Omental fat pad (tissue), 4 donors: ENCODE results near the gene AP2A2. TPM values are rescaled to one million over a fixed set of nuclear protein-coding genes. Genes with fewer than 3 reads are reported as not detected.

Experiments used
- ATAC-seq: fragments of 150-250 bp; one replicate; pipeline ENCODE4 v1.9.1; 2016; ENCODE audit warnings: mild to moderate bottlenecking, moderate library complexity; ENCODE audit not compliant: low FRiP score
- DNase-seq: peaks from one replicate; pipeline ENCODE4 v3.0.0-alpha.2; 2019; ENCODE audit warnings: low spot score
- total RNA-seq, 4 donors: library from RNA; depleted of rRNA; stranded (reverse); fragments of >200 nt; gene quantifications; one replicate each; pipeline ENCODE4 v1.1.0, GENCODE V29; 2016
- TF ChIP-seq, protein P1 (sequence below), 3 donors: fragments of 450-650 bp; IDR thresholded peaks; one replicate each; pipeline ENCODE4 v1.5.1; 2016 to 2017; ENCODE audit warnings: antibody characterized with exemption in 3 of 3, mild to moderate bottlenecking in 3 of 3, moderate library complexity in 2 of 3

Gene AP2A2
- total RNA-seq, 4 donors from 2014 or later = 68.4 to 126 (median 99.2) TPM

- TF ChIP-seq, protein P1, sequence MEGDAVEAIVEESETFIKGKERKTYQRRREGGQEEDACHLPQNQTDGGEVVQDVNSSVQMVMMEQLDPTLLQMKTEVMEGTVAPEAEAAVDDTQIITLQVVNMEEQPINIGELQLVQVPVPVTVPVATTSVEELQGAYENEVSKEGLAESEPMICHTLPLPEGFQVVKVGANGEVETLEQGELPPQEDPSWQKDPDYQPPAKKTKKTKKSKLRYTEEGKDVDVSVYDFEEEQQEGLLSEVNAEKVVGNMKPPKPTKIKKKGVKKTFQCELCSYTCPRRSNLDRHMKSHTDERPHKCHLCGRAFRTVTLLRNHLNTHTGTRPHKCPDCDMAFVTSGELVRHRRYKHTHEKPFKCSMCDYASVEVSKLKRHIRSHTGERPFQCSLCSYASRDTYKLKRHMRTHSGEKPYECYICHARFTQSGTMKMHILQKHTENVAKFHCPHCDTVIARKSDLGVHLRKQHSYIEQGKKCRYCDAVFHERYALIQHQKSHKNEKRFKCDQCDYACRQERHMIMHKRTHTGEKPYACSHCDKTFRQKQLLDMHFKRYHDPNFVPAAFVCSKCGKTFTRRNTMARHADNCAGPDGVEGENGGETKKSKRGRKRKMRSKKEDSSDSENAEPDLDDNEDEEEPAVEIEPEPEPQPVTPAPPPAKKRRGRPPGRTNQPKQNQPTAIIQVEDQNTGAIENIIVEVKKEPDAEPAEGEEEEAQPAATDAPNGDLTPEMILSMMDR (IDR thresholded peaks at IDR 0.05) = no peak
- ATAC-seq (no peak), DNase-seq (no peak)
These were observed 16.3 kb upstream of the AP2A2 start for GRCh38 chr11:909406-909805.

DNA sequence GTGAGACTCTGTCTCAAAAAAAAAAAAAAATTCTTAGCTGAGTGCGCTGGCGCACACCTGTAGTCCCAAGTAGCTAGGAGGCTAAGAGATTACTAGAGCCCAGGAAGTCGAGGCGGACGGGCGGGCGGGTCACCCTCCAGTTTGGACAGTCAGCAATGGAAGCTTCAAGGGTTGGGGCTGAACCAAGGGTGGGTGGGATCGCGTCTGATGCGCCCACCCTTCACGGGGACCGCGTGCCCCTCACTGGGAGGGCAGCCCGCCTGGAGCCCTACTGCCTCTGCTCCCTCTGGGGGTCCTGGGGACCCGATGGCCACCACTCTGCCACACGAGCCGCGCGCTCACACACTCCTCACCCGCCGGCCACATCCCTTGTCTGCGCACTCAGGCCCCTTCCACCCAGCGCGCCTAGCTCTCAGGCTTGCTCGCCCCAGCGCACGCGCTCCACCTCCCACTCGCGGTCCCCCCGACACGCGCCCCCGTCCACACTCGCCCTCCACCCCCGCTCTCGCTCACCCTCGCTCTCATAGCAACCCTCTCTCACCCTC, 15.6 kb upstream of the AP2A2 start:
- DNase-seq (no peak), ATAC-seq (peak; percentile 7)
- TF ChIP-seq, protein P1 (IDR thresholded peaks at IDR 0.05) = no peak

GRCh38 chr11:910589-911030, 15.1 kb upstream of the AP2A2 start, which contains the start of gene CHID1:
Gene CHID1, minus strand, starts transcription at chr11:910810. Its CDS starts 5,994 bp downstream, at chr11:904816.
- TF ChIP-seq, protein P1 (IDR thresholded peaks at IDR 0.05) = no peak
- ATAC-seq (peak; percentile 96), DNase-seq (peak; percentile 52)

DNA sequence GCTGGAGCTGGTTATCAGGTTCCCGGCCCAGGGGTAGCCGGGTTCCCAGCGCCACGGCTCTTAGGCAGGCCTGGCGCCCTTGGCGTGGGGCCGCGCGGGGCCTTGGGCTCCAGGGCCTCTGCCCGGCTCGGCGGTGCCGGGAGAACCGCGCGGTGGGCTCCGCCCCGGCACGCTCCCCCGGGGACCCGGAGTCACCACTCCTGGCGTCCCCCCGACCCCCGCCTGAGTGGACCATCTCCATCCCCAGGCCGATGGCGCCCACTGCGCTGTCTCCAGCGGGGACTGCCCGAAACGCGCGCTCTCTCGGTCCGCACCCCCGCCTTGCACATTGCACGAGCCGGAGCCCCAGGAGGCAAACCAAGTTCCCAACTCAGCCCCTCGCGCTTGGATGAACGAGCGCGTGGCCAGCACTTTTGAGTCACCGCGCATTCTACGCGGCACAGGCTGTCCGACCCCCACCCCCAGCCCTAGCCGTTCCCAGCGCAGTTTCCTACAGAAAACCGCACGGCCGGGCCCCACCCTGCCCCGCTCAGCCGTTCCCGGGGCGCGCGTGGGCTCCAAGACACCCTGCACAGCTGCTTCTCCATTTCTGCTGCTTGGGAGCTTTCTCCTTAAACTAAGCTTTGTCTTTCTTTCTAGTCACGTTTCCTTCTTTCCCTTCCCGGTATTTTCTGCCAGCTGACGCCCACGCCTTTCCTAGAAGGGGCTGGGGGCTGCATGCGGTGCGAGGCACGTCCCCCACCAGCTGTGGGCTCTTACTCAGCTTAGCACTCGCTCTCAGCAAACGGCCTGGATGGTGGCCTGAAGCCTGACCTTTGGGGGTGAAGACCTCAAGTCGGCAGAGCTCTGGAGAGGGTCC, 14.4 kb upstream of the AP2A2 start:
- TF ChIP-seq, protein P1 (IDR thresholded peaks at IDR 0.05) = no peak
- DNase-seq = peak; percentile 34
- peak; percentile 65 for ATAC-seq

DNA sequence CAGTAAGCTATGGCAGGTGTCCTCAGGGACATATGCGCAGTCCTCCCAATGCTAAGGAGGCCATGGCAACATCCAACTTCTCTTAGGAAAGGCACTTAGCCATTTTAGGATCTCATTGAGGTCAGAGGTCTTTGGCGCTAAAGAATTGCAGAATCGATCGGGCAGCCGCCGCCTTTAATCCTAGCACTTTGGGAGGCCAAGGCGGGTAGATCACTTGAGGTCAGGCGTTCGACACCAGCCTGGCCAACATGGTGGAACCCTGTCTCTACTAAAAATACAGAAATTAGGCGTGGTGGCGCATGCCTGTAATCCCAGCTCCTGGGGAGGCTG, 13.8 kb upstream of the AP2A2 start:
- ATAC-seq = no peak
- DNase-seq = no peak
- TF ChIP-seq, protein P1 (IDR thresholded peaks at IDR 0.05) = no peak

DNA sequence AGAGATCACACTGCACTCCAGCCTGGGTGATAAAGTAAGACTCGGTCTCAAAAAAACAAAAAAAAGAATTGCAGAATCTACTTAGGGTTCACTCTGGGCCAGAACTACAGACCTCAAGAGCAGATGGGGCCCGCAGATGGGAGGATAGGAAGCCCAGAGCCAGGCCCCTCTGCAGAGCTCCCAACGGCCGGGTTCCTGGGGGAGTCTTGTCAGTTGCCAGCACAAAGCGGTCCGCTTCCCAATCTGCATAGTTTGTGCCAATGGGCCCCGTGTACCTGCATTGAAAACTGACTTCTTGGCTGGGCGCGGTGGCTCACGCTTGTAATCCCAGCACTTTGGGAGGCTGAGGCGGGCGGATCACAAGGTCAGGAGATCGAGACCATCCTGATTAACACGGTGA, 13.4 kb upstream of the AP2A2 start:
- DNase-seq (no peak), ATAC-seq (no peak)
- TF ChIP-seq, protein P1 (IDR thresholded peaks at IDR 0.05) = no peak

- DNase-seq (no peak), ATAC-seq (no peak)
- TF ChIP-seq, protein P1 (IDR thresholded peaks at IDR 0.05) = no peak
These were observed 12.6 kb upstream of the AP2A2 start for GRCh38 chr11:913043-913442.
